ENCODE results near the gene LRP1B. TPM values are rescaled to one million over a fixed set of nuclear protein-coding genes. Genes with fewer than 3 reads are reported as not detected.
A peak's percentile ranks its signal among the peaks of the same experiment; 100 is the strongest.

LRP1B gene
- total RNA-seq, 1 experiment from 2014 or later, result 0.52 TPM

- peaks cover 60% of the 10 kb centered on the region for H3K4me1 Mint-ChIP-seq
- H3K4me3 Mint-ChIP-seq, result no peak overlapping the region
- no peak for ATAC-seq
- TF ChIP-seq USF1 (CRISPR knock-in tag; IDR thresholded peaks at IDR 0.05), result no peak
- TF ChIP-seq FOXP4 (CRISPR knock-in tag; IDR thresholded peaks at IDR 0.05), result no peak
- no peak for TF ChIP-seq SOX15 (CRISPR knock-in tag; IDR thresholded peaks at IDR 0.05)
- no peak for TF ChIP-seq ZBTB43 (CRISPR knock-in tag; IDR thresholded peaks at IDR 0.05)
- no peak for TF ChIP-seq AFF4 (CRISPR knock-in tag; IDR thresholded peaks at IDR 0.05; ENCODE audit: borderline replicate concordance)
- H3K27me3 Mint-ChIP-seq (ENCODE audit: low read depth), result no peaks in the 10 kb centered on the region
- CTCF ChIA-PET, result no interaction called here
- no peak for DNase-seq (ENCODE audit: low spot score)
- POLR2A ChIA-PET, result no interaction called here
- H3K9me3 Mint-ChIP-seq, result peaks cover 17% of the 10 kb centered on the region
- no peak overlapping the region; the same call in 1 of the 2 replicates for H3K27ac Mint-ChIP-seq
- H3K36me3 Mint-ChIP-seq, result peaks cover 13% of the 10 kb centered on the region
These were observed 1017.5 kb downstream of the LRP1B start for GRCh38 chr2:141113301-141113700.

GRCh38 chr2:141109633-141110032, 1021.2 kb downstream of the LRP1B start:
- ChIA-PET CTCF (interaction anchor here (0.7 to 1.5 kb wide), 6 partner anchors 17 to 122 kb away, joined by 3 to 5 read pairs (median 3); no protein-coding TSS in a partner anchor), POLR2A (interaction anchor here (0.7 kb wide), 1 partner anchor 216 kb away, joined by 5 read pairs; no protein-coding TSS in a partner anchor)
- H3K9me3 Mint-ChIP-seq, result peaks cover 10% of the 10 kb centered on the region
- peak overlapping the region; percentile 94 for H3K27ac Mint-ChIP-seq
- DNase-seq (ENCODE audit: low spot score), result no peak
- H3K36me3 Mint-ChIP-seq, result peaks cover 13% of the 10 kb centered on the region
- no peaks in the 10 kb centered on the region for H3K27me3 Mint-ChIP-seq (ENCODE audit: low read depth)
- H3K4me3 Mint-ChIP-seq, result peak overlapping the region; percentile 31; the same call in 1 of the 2 replicates
- peak; percentile 88 for ATAC-seq
- peaks cover 80% of the 10 kb centered on the region for H3K4me1 Mint-ChIP-seq
- TF ChIP-seq ZNF423 (CRISPR knock-in tag; IDR thresholded peaks at IDR 0.05) (no peak), ZNF232 (CRISPR knock-in tag; IDR thresholded peaks at IDR 0.05) (no peak), E2F4 (CRISPR knock-in tag; IDR thresholded peaks at IDR 0.05; ENCODE audit: borderline replicate concordance, low read depth) (no peak), SMAD3 (CRISPR knock-in tag; IDR thresholded peaks at IDR 0.05; ENCODE audit: borderline replicate concordance) (no peak), IRF2 (CRISPR knock-in tag; IDR thresholded peaks at IDR 0.05; ENCODE audit: borderline replicate concordance, low read depth) (no peak), ZNF512 (CRISPR knock-in tag; IDR thresholded peaks at IDR 0.05; ENCODE audit: borderline replicate concordance) (0 out of 2 replicates have a peak, but pooled peaks have one; percentile 19), KAT7 (CRISPR knock-in tag; IDR thresholded peaks at IDR 0.05; ENCODE audit: borderline replicate concordance) (no peak), MAX (CRISPR knock-in tag; IDR thresholded peaks at IDR 0.05) (no peak), MLX (CRISPR knock-in tag; IDR thresholded peaks at IDR 0.05) (no peak), ZNF425 (CRISPR knock-in tag; conservative IDR thresholded peaks at IDR 0.05) (0 out of 2 replicates have a peak, but pooled peaks have one; percentile 36), FOXP1 (CRISPR knock-in tag; IDR thresholded peaks at IDR 0.05; ENCODE audit: borderline replicate concordance) (no peak)

All from WTC11 (cell line).